Omental fat pad (tissue), 4 donors: Measurements from ENCODE around the gene FAM219A. TPM values are rescaled to one million over a fixed set of nuclear protein-coding genes. Genes with fewer than 3 reads are reported as not detected.

Experiments used
- ATAC-seq: fragments of 150-250 bp; one replicate; pipeline ENCODE4 v1.9.1; 2016; ENCODE audit warnings: mild to moderate bottlenecking, moderate library complexity; ENCODE audit not compliant: low FRiP score
- DNase-seq: peaks from one replicate; pipeline ENCODE4 v3.0.0-alpha.2; 2019; ENCODE audit warnings: low spot score
- total RNA-seq, 4 donors: library from RNA; depleted of rRNA; stranded (reverse); fragments of >200 nt; gene quantifications; one replicate each; pipeline ENCODE4 v1.1.0, GENCODE V29; 2016
- TF ChIP-seq, protein P1 (sequence below), 3 donors: fragments of 450-650 bp; IDR thresholded peaks; one replicate each; pipeline ENCODE4 v1.5.1; 2016 to 2017; ENCODE audit warnings: antibody characterized with exemption in 3 of 3, mild to moderate bottlenecking in 3 of 3, moderate library complexity in 2 of 3

FAM219A gene
- total RNA-seq, 4 donors from 2014 or later: 6.7 to 16.4 (median 13.6) TPM

DNA sequence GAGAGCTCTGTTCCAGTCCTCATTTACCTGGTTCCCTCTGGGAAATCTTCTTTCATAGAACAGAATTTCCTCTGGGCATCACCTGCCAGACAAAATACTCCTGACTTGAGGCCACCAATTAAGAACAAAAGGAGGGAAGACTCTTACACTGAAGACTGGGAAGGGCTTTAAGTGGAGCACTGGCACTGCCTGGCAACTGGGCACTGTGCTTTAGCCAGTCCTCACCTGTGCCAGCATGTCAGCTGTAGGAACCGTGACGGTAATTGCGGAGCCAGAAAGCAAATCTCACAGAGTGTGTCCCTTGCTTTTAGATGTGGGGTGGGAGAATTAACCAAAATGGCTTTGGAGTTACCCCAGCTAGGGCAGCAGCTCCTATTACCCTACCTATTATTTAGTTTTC, 40.6 kb downstream of the FAM219A start:
- no peak for ATAC-seq
- TF ChIP-seq, protein P1, sequence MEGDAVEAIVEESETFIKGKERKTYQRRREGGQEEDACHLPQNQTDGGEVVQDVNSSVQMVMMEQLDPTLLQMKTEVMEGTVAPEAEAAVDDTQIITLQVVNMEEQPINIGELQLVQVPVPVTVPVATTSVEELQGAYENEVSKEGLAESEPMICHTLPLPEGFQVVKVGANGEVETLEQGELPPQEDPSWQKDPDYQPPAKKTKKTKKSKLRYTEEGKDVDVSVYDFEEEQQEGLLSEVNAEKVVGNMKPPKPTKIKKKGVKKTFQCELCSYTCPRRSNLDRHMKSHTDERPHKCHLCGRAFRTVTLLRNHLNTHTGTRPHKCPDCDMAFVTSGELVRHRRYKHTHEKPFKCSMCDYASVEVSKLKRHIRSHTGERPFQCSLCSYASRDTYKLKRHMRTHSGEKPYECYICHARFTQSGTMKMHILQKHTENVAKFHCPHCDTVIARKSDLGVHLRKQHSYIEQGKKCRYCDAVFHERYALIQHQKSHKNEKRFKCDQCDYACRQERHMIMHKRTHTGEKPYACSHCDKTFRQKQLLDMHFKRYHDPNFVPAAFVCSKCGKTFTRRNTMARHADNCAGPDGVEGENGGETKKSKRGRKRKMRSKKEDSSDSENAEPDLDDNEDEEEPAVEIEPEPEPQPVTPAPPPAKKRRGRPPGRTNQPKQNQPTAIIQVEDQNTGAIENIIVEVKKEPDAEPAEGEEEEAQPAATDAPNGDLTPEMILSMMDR (IDR thresholded peaks at IDR 0.05): no peak

DNA sequence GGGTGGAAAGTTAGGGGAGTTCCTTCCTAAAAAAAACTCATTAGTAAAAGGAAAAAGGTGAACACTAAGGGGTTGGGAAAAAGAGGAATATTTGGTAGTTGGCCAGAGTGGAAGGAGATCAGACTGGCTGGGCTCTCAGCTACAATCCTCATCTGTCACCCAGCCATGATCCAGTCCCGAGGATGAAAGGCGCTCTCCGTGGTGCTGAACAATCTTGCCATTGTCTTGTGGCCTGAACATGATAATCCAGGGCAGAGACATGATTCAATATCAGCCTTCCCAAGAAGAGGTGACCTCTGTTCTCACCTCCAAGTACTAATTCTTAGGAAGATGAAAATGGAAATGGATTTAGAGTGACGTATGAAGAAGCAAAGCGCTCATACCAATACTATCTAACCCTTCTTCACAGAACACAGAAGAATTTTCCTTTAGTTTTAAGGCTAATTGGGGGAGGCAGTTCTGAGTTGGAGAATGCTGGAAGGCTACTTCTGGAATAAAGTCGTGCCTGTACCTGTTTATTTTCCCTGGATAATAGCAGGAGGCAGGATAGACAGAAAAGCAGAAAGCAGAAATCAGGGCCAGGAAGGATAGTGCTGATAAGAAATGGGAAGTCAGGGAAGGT, 45.0 kb downstream of the FAM219A start:
- TF ChIP-seq, protein P1 (IDR thresholded peaks at IDR 0.05): no peak
- DNase-seq (no peak), ATAC-seq (no peak)

More for the DNA sequence above, 40.6 kb downstream of the FAM219A start:
- no peak for DNase-seq

- TF ChIP-seq, protein P1 (IDR thresholded peaks at IDR 0.05): no peak
- DNase-seq (no peak), ATAC-seq (no peak)
Measured at GRCh38 chr9:34412336-34412735, 46.0 kb downstream of the FAM219A start.

DNA sequence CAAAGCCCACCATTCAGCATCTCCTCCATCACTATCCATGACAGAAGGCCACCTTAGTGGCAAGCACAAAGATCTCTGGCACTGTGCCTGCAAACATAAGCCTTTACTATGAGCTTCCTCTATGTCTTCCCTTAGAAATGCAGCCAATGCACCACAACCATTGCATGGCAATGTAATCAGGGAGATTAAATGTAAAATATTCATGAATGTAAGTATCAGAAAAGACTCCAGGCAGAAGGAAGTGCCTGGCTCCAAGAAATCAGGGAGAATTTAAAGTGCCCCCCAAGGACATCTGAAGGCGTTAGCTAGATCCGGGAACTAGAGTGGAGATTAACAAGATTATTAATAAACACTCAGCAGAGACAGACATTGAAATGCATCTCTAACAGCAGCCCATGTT, 49.2 kb downstream of the FAM219A start:
- TF ChIP-seq, protein P1 (IDR thresholded peaks at IDR 0.05): no peak
- no peak for ATAC-seq
- DNase-seq: no peak

GRCh38 chr9:34408173-34408572, 50.2 kb downstream of the FAM219A start:
- no peak for DNase-seq
- TF ChIP-seq, protein P1 (IDR thresholded peaks at IDR 0.05): no peak
- ATAC-seq: no peak

GRCh38 chr9:34406219-34406618, 52.2 kb downstream of the FAM219A start:
- no peak for ATAC-seq
- TF ChIP-seq, protein P1 (IDR thresholded peaks at IDR 0.05): no peak
- DNase-seq: no peak

DNA sequence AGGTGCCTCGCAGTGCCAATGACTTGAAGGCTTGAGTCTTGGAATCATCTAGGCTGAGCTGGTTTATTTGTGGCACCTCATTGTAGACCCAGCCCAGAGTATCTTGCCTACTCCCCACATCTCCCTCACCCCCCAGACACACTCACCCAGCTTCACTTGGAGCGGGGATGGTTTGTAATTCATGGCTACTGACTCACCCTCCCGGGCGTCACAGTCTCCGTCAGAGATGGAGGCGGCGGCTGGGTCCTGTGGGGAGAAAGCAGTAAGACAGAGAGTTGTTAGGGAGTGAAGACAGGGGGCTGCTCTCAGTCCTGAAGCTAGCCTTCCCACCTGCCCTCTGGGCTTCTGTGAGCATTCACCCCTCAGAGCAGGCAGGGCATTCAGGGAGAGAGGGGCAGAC, 52.7 kb downstream of the FAM219A start:
- ATAC-seq: no peak
- TF ChIP-seq, protein P1 (IDR thresholded peaks at IDR 0.05): no peak
- no peak for DNase-seq
